BLaER1 (cell line): ENCODE data around the gene USH2A.
"Not testable (repeated sequence)": the region's sequence is repeated elsewhere in the genome, so short reads cannot be mapped to it uniquely, and the experiment has no call there.

ENCODE experiments used
- H3K27ac ChIP-seq: shearing (Covaris generic); formaldehyde crosslinking; 2 replicates; pipeline ENCODE4 v1.8.1; 2022
- H3K27me3 ChIP-seq: shearing (Covaris generic); formaldehyde crosslinking; 2 replicates; pipeline ENCODE4 v1.8.1; 2022
- H3K36me3 ChIP-seq: shearing (Covaris generic); formaldehyde crosslinking; 2 replicates; pipeline ENCODE4 v1.8.1; 2022
- H3K4me1 ChIP-seq: shearing (Covaris generic); formaldehyde crosslinking; 2 replicates; pipeline ENCODE4 v1.8.1; 2022
- H3K4me2 ChIP-seq: shearing (Covaris generic); formaldehyde crosslinking; 2 replicates; pipeline ENCODE4 v1.8.1; 2022
- H3K4me3 ChIP-seq: shearing (Covaris generic); formaldehyde crosslinking; 2 replicates; pipeline ENCODE4 v1.8.1; 2022
- H3K9ac ChIP-seq: shearing (Covaris generic); formaldehyde crosslinking; 2 replicates; pipeline ENCODE4 v1.8.1; 2022
- H3K9me3 ChIP-seq: shearing (Covaris generic); formaldehyde crosslinking; 2 replicates; pipeline ENCODE4 v1.8.1; 2022
- H4K20me1 ChIP-seq: shearing (Covaris generic); formaldehyde crosslinking; 2 replicates; pipeline ENCODE4 v1.8.1; 2022
- Cebpa-rat ChIP-seq: shearing (Covaris generic); IDR thresholded peaks from 2 replicates; pipeline ENCODE4 v1.8.1; 2022

Gene USH2A

GRCh38 chr1:216168546-216168945, 254.7 kb downstream of the USH2A start:
- Histone ChIP-seq H3K27ac (no peak overlapping the region), H4K20me1 (no peaks in the 10 kb centered on the region), H3K4me2 (no peak overlapping the region), H3K9ac (no peak overlapping the region), H3K4me1 (no peaks in the 10 kb centered on the region), H3K27me3 (no peaks in the 10 kb centered on the region), H3K9me3 (no peaks in the 10 kb centered on the region), H3K36me3 (no peaks in the 10 kb centered on the region), H3K4me3 (no peak overlapping the region)
- TF ChIP-seq Cebpa-rat, result no peak

GRCh38 chr1:216154063-216154462, 269.2 kb downstream of the USH2A start:
- no peak for TF ChIP-seq Cebpa-rat
- Histone ChIP-seq H3K27ac (no peak overlapping the region), H3K4me1 (no peaks in the 10 kb centered on the region), H3K9me3 (peaks cover 9% of the 10 kb centered on the region; the same call in 1 of the 2 replicates), H3K4me3 (no peak overlapping the region), H4K20me1 (no peaks in the 10 kb centered on the region), H3K9ac (no peak overlapping the region), H3K36me3 (no peaks in the 10 kb centered on the region), H3K4me2 (no peak overlapping the region), H3K27me3 (no peaks in the 10 kb centered on the region)

GRCh38 chr1:216153130-216153529, 270.1 kb downstream of the USH2A start:
- TF ChIP-seq Cebpa-rat, result no peak
- no peak overlapping the region for H3K27ac ChIP-seq
- no peak overlapping the region for H3K4me3 ChIP-seq
- H3K27me3 ChIP-seq, result no peaks in the 10 kb centered on the region
- H4K20me1 ChIP-seq, result no peaks in the 10 kb centered on the region
- H3K4me1 ChIP-seq, result no peaks in the 10 kb centered on the region
- no peaks in the 10 kb centered on the region for H3K36me3 ChIP-seq
- no peak overlapping the region for H3K9ac ChIP-seq
- H3K4me2 ChIP-seq, result no peak overlapping the region
- peaks cover 9% of the 10 kb centered on the region; the same call in 1 of the 2 replicates for H3K9me3 ChIP-seq

GRCh38 chr1:216145451-216146018, 277.7 kb downstream of the USH2A start:
- H3K4me1 ChIP-seq, H3K36me3 ChIP-seq, H3K27me3 ChIP-seq, H3K27ac ChIP-seq, H4K20me1 ChIP-seq, H3K4me2 ChIP-seq, H3K9ac ChIP-seq, H3K4me3 ChIP-seq, H3K9me3 ChIP-seq: not testable (repeated sequence)

GRCh38 chr1:216144661-216145450, 278.4 kb downstream of the USH2A start:
- no peak overlapping the region for H3K9ac ChIP-seq
- no peak overlapping the region for H3K27ac ChIP-seq
- H3K36me3 ChIP-seq, result no peaks in the 10 kb centered on the region
- H3K9me3 ChIP-seq, result no peaks in the 10 kb centered on the region
- TF ChIP-seq Cebpa-rat, result no peak
- no peak overlapping the region for H3K4me3 ChIP-seq
- H4K20me1 ChIP-seq, result no peaks in the 10 kb centered on the region
- H3K4me2 ChIP-seq, result no peak overlapping the region
- H3K27me3 ChIP-seq, result no peaks in the 10 kb centered on the region
- H3K4me1 ChIP-seq, result no peaks in the 10 kb centered on the region

GRCh38 chr1:216142921-216143320, 280.3 kb downstream of the USH2A start:
- no peak overlapping the region for H3K4me3 ChIP-seq
- no peaks in the 10 kb centered on the region for H3K36me3 ChIP-seq
- no peaks in the 10 kb centered on the region for H3K4me1 ChIP-seq
- no peaks in the 10 kb centered on the region for H4K20me1 ChIP-seq
- no peak overlapping the region for H3K27ac ChIP-seq
- H3K9me3 ChIP-seq, result no peaks in the 10 kb centered on the region
- no peaks in the 10 kb centered on the region for H3K27me3 ChIP-seq
- no peak overlapping the region for H3K9ac ChIP-seq
- TF ChIP-seq Cebpa-rat, result no peak
- H3K4me2 ChIP-seq, result no peak overlapping the region

- no peaks in the 10 kb centered on the region for H3K9me3 ChIP-seq
- no peak overlapping the region for H3K27ac ChIP-seq
- no peak overlapping the region for H3K4me2 ChIP-seq
- no peak overlapping the region for H3K4me3 ChIP-seq
- H4K20me1 ChIP-seq, result no peaks in the 10 kb centered on the region
- H3K36me3 ChIP-seq, result no peaks in the 10 kb centered on the region
- no peak overlapping the region for H3K9ac ChIP-seq
- H3K4me1 ChIP-seq, result no peaks in the 10 kb centered on the region
- TF ChIP-seq Cebpa-rat, result no peak
- H3K27me3 ChIP-seq, result no peaks in the 10 kb centered on the region
Observed at GRCh38 chr1:216140730-216141524, 282.3 kb downstream of the USH2A start.

GRCh38 chr1:216124192-216124781, 299.0 kb downstream of the USH2A start:
- Histone ChIP-seq H3K9ac (no peak overlapping the region), H4K20me1 (no peaks in the 10 kb centered on the region), H3K4me2 (no peak overlapping the region), H3K4me1 (no peaks in the 10 kb centered on the region), H3K27ac (no peak overlapping the region), H3K9me3 (no peaks in the 10 kb centered on the region), H3K27me3 (no peaks in the 10 kb centered on the region), H3K36me3 (no peaks in the 10 kb centered on the region), H3K4me3 (no peak overlapping the region)
- no peak for TF ChIP-seq Cebpa-rat

- H3K27ac ChIP-seq, result no peak overlapping the region
- TF ChIP-seq Cebpa-rat, result no peak
- H3K4me3 ChIP-seq, result no peak overlapping the region
- no peaks in the 10 kb centered on the region for H4K20me1 ChIP-seq
- H3K4me2 ChIP-seq, result no peak overlapping the region
- no peaks in the 10 kb centered on the region for H3K4me1 ChIP-seq
- no peaks in the 10 kb centered on the region for H3K27me3 ChIP-seq
- no peaks in the 10 kb centered on the region for H3K9me3 ChIP-seq
- no peak overlapping the region for H3K9ac ChIP-seq
- H3K36me3 ChIP-seq, result no peaks in the 10 kb centered on the region
Observed at GRCh38 chr1:216123446-216124191, 299.6 kb downstream of the USH2A start.
